A549 (cell line): ENCODE measurements around the gene ANKS4B. TPM values are rescaled to one million over a fixed set of nuclear protein-coding genes. Genes with fewer than 3 reads are reported as not detected.
"Not testable (repeated sequence)": the region's sequence is repeated elsewhere in the genome, so short reads cannot be mapped to it uniquely, and the experiment has no call there.

ENCODE experiments used
- ATAC-seq, 2 experiments: fragments of 200-7000 bp in 1 of 2; fragments of >200 bp in 1 of 2; cut with Nextera tagmentation in 1 of 2; cut with Tn5 transposase in 1 of 2; 3 replicates each; pipeline versions ENCODE4 v1.8.0 to v1.9.1; 2018 to 2020; ENCODE audit warnings: mild to moderate bottlenecking in 1 of 2, moderate library complexity in 1 of 2
- CTCF ChIA-PET: fragments of 300-600 bp; sonication (Branson Sonifier 250); formaldehyde crosslinking; extraction: SDS; loops from one replicate; lab custom pipeline; 2021; ENCODE audit warnings: antibody characterized with exemption, inconsistent platforms; lab: Yijun Ruan, JAX
- POLR2A ChIA-PET: fragments of 350-600 bp; formaldehyde crosslinking; extraction: SDS; loops from one replicate; lab custom pipeline; 2021; ENCODE audit warnings: antibody characterized with exemption, inconsistent platforms; lab: Yijun Ruan, JAX
- DNase-seq, 2 experiments: peaks; one replicate each; pipeline versions ENCODE4 v3.0.0 to v3.0.0-alpha.2; 2011 to 2016; ENCODE audit warnings: low read depth in 1 of 2, low spot score in 1 of 2
- FAIRE-seq: peaks from 2 replicates; lab custom pipeline; 2011; peaks lifted over from hg19 to GRCh38; lab: Jason Lieb, UNC
- H3K27ac ChIP-seq, 2 experiments: fragments of >200 bp; sonication (Bioruptor Twin); formaldehyde crosslinking; 3 replicates each; pipeline ENCODE4 v1.5.1; 2016 to 2017
- H3K4me1 ChIP-seq: fragments of >200 bp; sonication (Bioruptor Twin); formaldehyde crosslinking; 3 replicates; pipeline ENCODE4 v1.6.1; 2016
- H3K4me2 ChIP-seq: fragments of >200 bp; sonication (Bioruptor Twin); formaldehyde crosslinking; 3 replicates; pipeline ENCODE4 v1.6.1; 2016
- H3K4me3 ChIP-seq: fragments of >200 bp; sonication (Bioruptor Twin); formaldehyde crosslinking; 3 replicates; pipeline ENCODE4 v1.5.1; 2016
- H3K9me3 ChIP-seq: fragments of >200 bp; sonication (Bioruptor Twin); formaldehyde crosslinking; 3 replicates; pipeline ENCODE4 v1.6.1; 2016
- CBX8 ChIP-seq: fragments of 200-600 bp; sonication (generic); IDR thresholded peaks from 2 replicates; pipeline ENCODE4 v1.6.1; 2016
- CEBPB ChIP-seq, 2 experiments: fragments of >200 bp in 1 of 2; sonication (Bioruptor Twin) in 1 of 2; formaldehyde crosslinking in 1 of 2; IDR thresholded peaks; 2 replicates each; pipeline ENCODE4 v1.6.1; 2012 to 2016
- CHD4 ChIP-seq: fragments of 200-600 bp; sonication (generic); IDR thresholded peaks from 2 replicates; pipeline ENCODE4 v1.6.1; 2016; ENCODE audit warnings: antibody characterized with exemption, mild to moderate bottlenecking, borderline replicate concordance
- EHF ChIP-seq: fragments of 250-450 bp; sonication (Bioruptor Pico); IDR thresholded peaks from 2 replicates; pipeline ENCODE4 v1.5.0; 2020; ENCODE audit warnings: mild to moderate bottlenecking
- EHMT2 ChIP-seq: fragments of 200-600 bp; sonication (generic); IDR thresholded peaks from 2 replicates; pipeline ENCODE4 v1.6.1; 2016; ENCODE audit warnings: antibody characterized with exemption, low read depth, mild to moderate bottlenecking, moderate library complexity
- EP300 ChIP-seq, 2 experiments: fragments of >200 bp; sonication (Bioruptor Twin); formaldehyde crosslinking; IDR thresholded peaks; 2 replicates in 1 of 2; 3 replicates in 1 of 2; pipeline ENCODE4 v1.6.1; 2016 to 2017
- ESRRA ChIP-seq: fragments of 150-350 bp; IDR thresholded peaks from 2 replicates; pipeline ENCODE4 v1.6.1; 2014; ENCODE audit warnings: mild to moderate bottlenecking, low read length, borderline replicate concordance
- FOXS1 ChIP-seq: fragments of 250-450 bp; sonication (Bioruptor Pico); IDR thresholded peaks from 2 replicates; pipeline ENCODE4 v1.5.0; 2020; ENCODE audit warnings: mild to moderate bottlenecking, moderate library complexity
- GATA3 ChIP-seq: IDR thresholded peaks from 2 replicates; pipeline ENCODE4 v1.6.1; 2012; ENCODE audit warnings: borderline replicate concordance
- HEYL ChIP-seq: fragments of 250-450 bp; sonication (Bioruptor Pico); IDR thresholded peaks from 2 replicates; pipeline ENCODE4 v1.8.0; 2021; ENCODE audit warnings: mild to moderate bottlenecking, moderate library complexity
- MAZ ChIP-seq: fragments of 150-350 bp; IDR thresholded peaks from 2 replicates; pipeline ENCODE4 v1.6.1; 2014; ENCODE audit warnings: antibody characterized with exemption, low read depth, low read length, borderline replicate concordance
- PHF8 ChIP-seq: fragments of 200-600 bp; sonication (generic); IDR thresholded peaks from 2 replicates; pipeline ENCODE4 v1.6.1; 2016; ENCODE audit warnings: low read depth, mild to moderate bottlenecking, antibody characterized with exemption, moderate library complexity, borderline replicate concordance
- RAD21 ChIP-seq, 2 experiments: fragments of >200 bp in 1 of 2; sonication (Bioruptor Twin) in 1 of 2; formaldehyde crosslinking in 1 of 2; IDR thresholded peaks in 1 of 2; conservative IDR thresholded peaks in 1 of 2; 2 replicates in 1 of 2; 3 replicates in 1 of 2; pipeline ENCODE4 v1.6.1; 2012 to 2018; ENCODE audit warnings: inconsistent platforms in 1 of 2
- RARB ChIP-seq: fragments of 250-450 bp; sonication (Bioruptor Pico); IDR thresholded peaks from 2 replicates; pipeline ENCODE4 v1.8.0; 2021; ENCODE audit warnings: mild to moderate bottlenecking, moderate library complexity
- RCOR1 ChIP-seq: fragments of 150-350 bp; IDR thresholded peaks from 2 replicates; pipeline ENCODE4 v1.6.1; 2014; ENCODE audit warnings: antibody characterized with exemption, low read length, low read depth
- SMC3 ChIP-seq: fragments of >200 bp; sonication (Bioruptor Twin); formaldehyde crosslinking; IDR thresholded peaks from 3 replicates; pipeline ENCODE4 v1.6.1; 2018; ENCODE audit warnings: inconsistent platforms
- ZSCAN20 ChIP-seq: fragments of 250-450 bp; sonication (Bioruptor Pico); IDR thresholded peaks from 2 replicates; pipeline ENCODE4 v1.8.0; 2022; ENCODE audit warnings: mild to moderate bottlenecking, moderate library complexity
- WGBS: methylation state at CpG from one replicate; pipeline ENCODE4 v1.1.6; 2017; ENCODE audit errors: missing lambda C conversion rate; 5-methylcytosine and 5-hydroxymethylcytosine counted together
- polyA plus RNA-seq, 4 experiments: library from polyadenylated mRNA; depleted of rRNA in 3 of 4; stranded (reverse); fragments of >200 nt; fragmentation: RNase III in 1 of 4; extraction: RNeasy Plus Mini Kit Qiagen cat#74134 plus additional on column Dnase treatment in 1 of 4; gene quantifications; 2 replicates in 3 of 4; 3 replicates in 1 of 4; pipeline ENCODE4 v1.2.3, GENCODE V29; 2011 to 2017
- TF ChIP-seq, protein P1 (sequence below): IDR thresholded peaks from 2 replicates; pipeline ENCODE4 v1.6.1; 2012; ENCODE audit warnings: low read depth, borderline replicate concordance
- TF ChIP-seq, protein P2 (sequence below): fragments of 250-450 bp; sonication (Bioruptor Pico); IDR thresholded peaks from 2 replicates; pipeline ENCODE4 v1.5.0; 2020; ENCODE audit warnings: low read depth, mild to moderate bottlenecking, moderate library complexity
- TF ChIP-seq, protein P3 (sequence below): IDR thresholded peaks from 2 replicates; pipeline ENCODE4 v1.6.1; 2012

ANKS4B gene
- polyA plus RNA-seq, 2 of the 4 experiments (the other 2 are of a cell fraction), result 0.27 to 1.8 TPM

DNA sequence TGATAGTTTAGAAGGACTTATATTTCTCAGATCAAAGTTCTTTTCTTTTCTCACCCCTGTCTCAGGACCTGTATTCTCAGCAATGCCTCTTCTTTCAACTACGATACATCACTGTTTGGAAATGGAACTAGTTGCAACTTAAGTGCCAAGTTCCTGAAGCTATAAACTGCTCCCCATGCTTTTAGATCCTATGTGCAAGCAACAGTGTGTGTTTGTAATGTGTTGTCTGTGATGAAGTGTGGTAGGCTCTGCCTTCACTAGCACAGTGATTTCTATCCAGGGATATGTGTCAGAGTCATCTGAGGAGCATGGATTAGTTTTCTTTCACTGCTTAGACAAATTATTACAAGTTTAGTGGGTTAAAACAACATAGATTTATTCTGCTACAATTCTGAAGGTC lies 40.5 kb upstream of the ANKS4B start:
- CTCF ChIA-PET, result interaction anchor here (1.1 to 11.5 kb wide), 4 partner anchors 86 to 343 kb away, joined by 3 to 114 read pairs (median 5); no protein-coding TSS in a partner anchor
- FAIRE-seq, result no peak

DNA sequence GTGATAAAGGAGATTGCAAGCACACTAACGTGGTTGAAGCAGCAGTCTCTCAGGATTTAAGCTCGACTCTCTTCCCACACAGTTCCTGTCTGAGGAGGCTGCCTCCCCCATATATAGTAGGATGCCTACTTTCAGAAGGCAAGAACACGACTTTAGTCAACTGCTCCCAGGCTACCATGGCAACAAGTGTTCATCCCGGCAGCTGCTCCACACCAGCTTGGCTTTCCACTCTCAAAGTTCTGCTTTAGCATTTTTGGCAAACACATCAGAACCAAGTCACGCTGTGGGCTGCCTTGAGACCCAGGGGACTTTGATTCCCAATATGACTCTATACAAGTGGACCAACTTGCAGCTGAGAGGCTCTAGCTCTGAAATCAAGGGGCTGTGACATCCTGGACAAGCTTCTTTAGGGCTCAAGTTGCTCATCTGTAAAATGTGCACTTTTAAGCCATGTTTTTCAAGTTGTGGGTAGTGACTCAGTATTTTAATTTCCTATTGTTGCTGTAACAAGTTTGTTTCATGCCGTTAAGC lies 38.7 kb upstream of the ANKS4B start:
- Histone ChIP-seq H3K4me2 (no peak overlapping the region), H3K4me3 (no peak overlapping the region), H3K27ac (no peak overlapping the region), H3K4me1 (no peaks in the 10 kb centered on the region), H3K9me3 (no peaks in the 10 kb centered on the region; the same call in 2 of the 3 replicates)
- POLR2A ChIA-PET, result no interaction called here
- CTCF ChIA-PET, result interaction anchor here (0.7 to 11.5 kb wide), 3 partner anchors 38 to 107 kb away, joined by 3 to 114 read pairs (median 5); no protein-coding TSS in a partner anchor
- FAIRE-seq, result no peak
- DNase-seq, result no peak
- no peak for ATAC-seq
- TF ChIP-seq CHD4 (no peak), FOXS1 (CRISPR knock-in tag) (no peak), CEBPB (IDR thresholded peaks at IDR 0.05) (no peak), EHMT2 (no peak)
- TF ChIP-seq, protein P1, sequence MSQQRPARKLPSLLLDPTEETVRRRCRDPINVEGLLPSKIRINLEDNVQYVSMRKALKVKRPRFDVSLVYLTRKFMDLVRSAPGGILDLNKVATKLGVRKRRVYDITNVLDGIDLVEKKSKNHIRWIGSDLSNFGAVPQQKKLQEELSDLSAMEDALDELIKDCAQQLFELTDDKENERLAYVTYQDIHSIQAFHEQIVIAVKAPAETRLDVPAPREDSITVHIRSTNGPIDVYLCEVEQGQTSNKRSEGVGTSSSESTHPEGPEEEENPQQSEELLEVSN, result no peak
- 32% methylated on average over 6 of the region's 6 CpGs for WGBS

More for the DNA sequence above, 40.5 kb upstream of the ANKS4B start:
- Histone ChIP-seq H3K4me3 (no peak overlapping the region), H3K27ac (no peak overlapping the region), H3K9me3 (peaks cover 3% of the 10 kb centered on the region; the same call in 1 of the 3 replicates), H3K4me1 (peaks cover 6% of the 10 kb centered on the region; the same call in 2 of the 3 replicates), H3K4me2 (no peak overlapping the region)
- 90% methylated on average over 1 of the region's 1 CpG for WGBS
- POLR2A ChIA-PET, result no interaction called here
- ATAC-seq (no peak), DNase-seq (no peak)
- TF ChIP-seq ZSCAN20 (CRISPR knock-in tag), result no peak
- no peak for TF ChIP-seq FOXS1 (CRISPR knock-in tag)
- no peak for TF ChIP-seq EHF
- TF ChIP-seq GATA3, result no peak
- no peak for TF ChIP-seq PHF8
- no peak for TF ChIP-seq HEYL (CRISPR knock-in tag)
- no peak for TF ChIP-seq CEBPB (IDR thresholded peaks at IDR 0.05)
- no peak for TF ChIP-seq RARB (CRISPR knock-in tag)
- TF ChIP-seq, protein P1, result no peak
- TF ChIP-seq CBX8, result no peak
- no peak for TF ChIP-seq RCOR1
- TF ChIP-seq, protein P2, sequence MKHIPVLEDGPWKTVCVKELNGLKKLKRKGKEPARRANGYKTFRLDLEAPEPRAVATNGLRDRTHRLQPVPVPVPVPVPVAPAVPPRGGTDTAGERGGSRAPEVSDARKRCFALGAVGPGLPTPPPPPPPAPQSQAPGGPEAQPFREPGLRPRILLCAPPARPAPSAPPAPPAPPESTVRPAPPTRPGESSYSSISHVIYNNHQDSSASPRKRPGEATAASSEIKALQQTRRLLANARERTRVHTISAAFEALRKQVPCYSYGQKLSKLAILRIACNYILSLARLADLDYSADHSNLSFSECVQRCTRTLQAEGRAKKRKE (CRISPR knock-in tag), result no peak
- TF ChIP-seq RAD21 (conservative IDR thresholded peaks at IDR 0.05 in 1 of 2, IDR thresholded peaks at IDR 0.05 in 1 of 2), result no peak
- no peak for TF ChIP-seq MAZ
- TF ChIP-seq SMC3, result no peak
- no peak for TF ChIP-seq ESRRA
- TF ChIP-seq CHD4, result no peak
- TF ChIP-seq EP300 (IDR thresholded peaks at IDR 0.05), result no peak
- TF ChIP-seq, protein P3, sequence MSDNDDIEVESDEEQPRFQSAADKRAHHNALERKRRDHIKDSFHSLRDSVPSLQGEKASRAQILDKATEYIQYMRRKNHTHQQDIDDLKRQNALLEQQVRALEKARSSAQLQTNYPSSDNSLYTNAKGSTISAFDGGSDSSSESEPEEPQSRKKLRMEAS, result no peak

DNA sequence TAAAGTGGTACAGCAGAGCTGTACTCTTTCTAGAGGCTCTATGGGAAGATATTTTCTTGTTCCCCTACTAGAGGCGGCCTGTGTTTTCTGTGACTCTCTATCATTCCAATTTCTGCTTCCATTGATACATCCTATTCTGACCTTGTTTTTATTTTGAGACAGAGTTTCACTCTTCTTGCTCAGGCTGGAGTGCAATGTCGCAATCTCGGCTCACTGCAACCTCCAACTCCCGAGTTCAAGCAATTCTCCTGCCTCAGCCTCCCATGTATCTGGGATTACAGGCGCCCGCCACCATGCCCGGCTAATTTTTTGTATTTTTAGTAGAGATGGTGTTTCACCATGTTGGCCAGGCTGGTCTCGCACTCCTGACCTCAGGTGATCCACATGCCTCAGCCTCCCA lies 38.2 kb upstream of the ANKS4B start:
- ATAC-seq, DNase-seq, H3K4me1 ChIP-seq, H3K4me3 ChIP-seq, H3K9me3 ChIP-seq, H3K27ac ChIP-seq, FAIRE-seq, POLR2A ChIA-PET, H3K4me2 ChIP-seq: not testable (repeated sequence)
- CTCF ChIA-PET, result interaction anchor here (0.7 to 11.5 kb wide), 4 partner anchors 83 to 106 kb away, joined by 3 to 114 read pairs (median 12); partner anchors contain the start of gene CRYM
- WGBS, result 79% methylated on average over 8 of the region's 8 CpGs
